ENCODE data around the gene ZNF827.

Gene ZNF827

GRCh38 chr4:145716200-145716599, 222.4 kb downstream of the ZNF827 start:
- Mint-ChIP-seq H3K4me3 (no peak overlapping the region), H3K36me3 (peaks cover 5% of the 10 kb centered on the region), H3K9me3 (peaks cover 5% of the 10 kb centered on the region), H3K27ac (no peak overlapping the region), H3K4me1 (peaks cover 15% of the 10 kb centered on the region)
- DNase-seq (ENCODE audit: low spot score in 2 of 2) (no peak), ATAC-seq (no peak)

GRCh38 chr4:145709843-145710242, 228.8 kb downstream of the ZNF827 start:
- ATAC-seq, result peak; percentile 100
- peaks cover 6% of the 10 kb centered on the region for H3K36me3 Mint-ChIP-seq
- H3K9me3 Mint-ChIP-seq, result peaks cover 5% of the 10 kb centered on the region
- no peak overlapping the region for H3K27ac Mint-ChIP-seq
- no peak for DNase-seq (ENCODE audit: low spot score in 2 of 2)
- no peak overlapping the region for H3K4me3 Mint-ChIP-seq
- H3K4me1 Mint-ChIP-seq, result peaks cover 13% of the 10 kb centered on the region

GRCh38 chr4:145709336-145709735, 229.3 kb downstream of the ZNF827 start:
- Mint-ChIP-seq H3K4me3 (no peak overlapping the region), H3K27ac (no peak overlapping the region), H3K4me1 (peaks cover 13% of the 10 kb centered on the region), H3K36me3 (peaks cover 6% of the 10 kb centered on the region), H3K9me3 (peaks cover 5% of the 10 kb centered on the region)
- ATAC-seq, result no peak
- no peak for DNase-seq (ENCODE audit: low spot score in 2 of 2)

Data from stimulated activated effector memory CD8-positive, alpha-beta T cell treated with anti-CD3 and anti-CD28 coated beads, Interleukin-12 subunit alpha, Interleukin-12 subunit beta, amount 100 ng/mL, for 72 hours (primary cell).